Fibroblast of peridontal ligament (primary cell): ENCODE data around the gene A4GNT.
"Not testable (repeated sequence)": the region's sequence is repeated elsewhere in the genome, so short reads cannot be mapped to it uniquely, and the experiment has no call there.

Experiments used
- DNase-seq: peaks from one replicate; pipeline ENCODE4 v3.0.0-alpha.2; 2010; ENCODE audit errors: extremely low read depth

A4GNT gene

GRCh38 chr3:138118612-138119422 lies 13.4 kb downstream of the A4GNT start:
- peak; percentile 75 for DNase-seq

- peak; percentile 61 for DNase-seq
Measured at GRCh38 chr3:138114988-138115971, 16.9 kb downstream of the A4GNT start, which contains the start of gene DZIP1L. Gene DZIP1L (minus strand): TSS chr3:138115608. CDS start chr3:138103971, 11,637 bp downstream.

- DNase-seq = peak; percentile 38
Measured at GRCh38 chr3:138114431-138114918, 17.7 kb downstream of the A4GNT start.

DNA sequence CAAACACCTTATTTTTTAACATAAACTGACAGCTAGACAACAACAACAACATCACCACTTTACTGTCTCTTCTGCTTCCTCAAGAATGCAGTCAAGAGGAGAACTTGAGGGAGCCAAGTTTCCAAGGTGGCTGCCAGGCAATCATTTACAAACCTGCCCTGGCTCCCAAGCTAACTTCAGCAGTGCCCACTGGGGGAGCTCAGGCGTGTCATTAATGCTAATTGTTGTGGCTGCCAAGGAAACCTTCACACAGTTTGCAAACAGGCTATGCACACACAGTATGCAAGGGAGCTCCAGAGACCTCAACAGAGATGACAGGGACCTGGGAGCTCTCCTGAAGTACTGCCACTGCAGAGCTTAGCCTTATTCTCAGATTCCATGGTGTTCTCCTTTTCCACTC lies 18.9 kb downstream of the A4GNT start:
- no peak for DNase-seq

- DNase-seq = no peak
Measured at GRCh38 chr3:138112362-138112761, 19.8 kb downstream of the A4GNT start.

- DNase-seq = no peak
Measured at GRCh38 chr3:138105598-138105997, 26.6 kb downstream of the A4GNT start.

- DNase-seq = no peak
Measured at GRCh38 chr3:138103466-138103865, 28.7 kb downstream of the A4GNT start.

DNA sequence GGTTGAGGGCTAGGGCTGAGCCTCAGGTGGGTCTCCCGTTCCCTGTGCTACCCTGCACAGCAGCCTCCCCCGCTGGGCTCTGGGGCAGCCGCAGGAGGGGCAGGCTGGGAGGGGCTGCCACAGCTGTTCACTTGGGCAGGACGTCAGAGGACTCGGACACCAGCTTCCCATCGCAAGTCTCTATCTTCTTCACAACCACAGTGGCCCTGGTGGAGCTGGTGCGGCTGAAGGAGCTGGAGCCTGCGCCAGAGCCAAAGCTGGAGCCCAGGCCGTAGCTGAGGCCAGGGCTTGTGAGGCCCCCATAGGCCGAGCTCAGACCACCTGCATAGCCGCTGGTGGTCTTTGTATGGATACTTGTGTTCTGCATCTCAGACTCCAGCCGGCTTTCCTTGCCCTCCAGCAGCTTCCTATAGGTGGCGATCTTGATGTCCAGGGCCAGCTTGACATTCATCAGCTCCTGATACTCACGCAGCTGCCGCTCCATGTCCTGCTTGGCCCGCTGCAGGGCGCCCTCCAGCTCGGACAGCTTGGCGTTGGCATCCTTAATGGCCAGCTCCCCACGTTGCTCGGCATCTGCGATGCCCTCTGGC lies 30.7 kb downstream of the A4GNT start:
- DNase-seq = not testable (repeated sequence)

GRCh38 chr3:138099417-138099816 lies 32.8 kb downstream of the A4GNT start:
- no peak for DNase-seq

- DNase-seq = no peak
Measured at GRCh38 chr3:138097192-138098172, 34.7 kb downstream of the A4GNT start.

GRCh38 chr3:138093721-138094120 lies 38.5 kb downstream of the A4GNT start:
- no peak for DNase-seq

- peak; percentile 50 for DNase-seq
Measured at GRCh38 chr3:138092023-138092422, 40.2 kb downstream of the A4GNT start.

DNA sequence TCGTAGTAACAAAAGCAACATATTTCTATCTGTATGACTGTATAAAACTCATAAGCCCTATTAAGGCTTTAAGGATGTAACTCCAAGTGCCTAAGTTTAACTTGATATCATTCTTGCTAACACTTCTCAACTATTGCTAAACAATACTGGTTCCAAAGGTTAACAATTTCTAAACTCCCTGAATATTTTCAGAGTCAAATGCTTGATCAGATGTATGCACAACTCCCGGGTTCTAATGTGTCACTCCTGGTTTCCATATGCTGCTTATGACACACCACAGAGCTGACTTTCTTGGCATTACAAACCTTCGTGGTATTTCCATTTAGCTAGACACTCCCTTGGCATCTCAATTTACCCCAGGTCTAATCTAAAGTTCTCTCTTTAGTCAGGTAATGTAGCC lies 43.1 kb downstream of the A4GNT start:
- DNase-seq = peak; percentile 63

- DNase-seq = not testable (repeated sequence)
Measured at GRCh38 chr3:138085745-138086144, 46.4 kb downstream of the A4GNT start.

GRCh38 chr3:138084196-138084595 lies 48.0 kb downstream of the A4GNT start:
- DNase-seq = no peak

GRCh38 chr3:138082992-138083386 lies 49.2 kb downstream of the A4GNT start:
- no peak for DNase-seq

DNA sequence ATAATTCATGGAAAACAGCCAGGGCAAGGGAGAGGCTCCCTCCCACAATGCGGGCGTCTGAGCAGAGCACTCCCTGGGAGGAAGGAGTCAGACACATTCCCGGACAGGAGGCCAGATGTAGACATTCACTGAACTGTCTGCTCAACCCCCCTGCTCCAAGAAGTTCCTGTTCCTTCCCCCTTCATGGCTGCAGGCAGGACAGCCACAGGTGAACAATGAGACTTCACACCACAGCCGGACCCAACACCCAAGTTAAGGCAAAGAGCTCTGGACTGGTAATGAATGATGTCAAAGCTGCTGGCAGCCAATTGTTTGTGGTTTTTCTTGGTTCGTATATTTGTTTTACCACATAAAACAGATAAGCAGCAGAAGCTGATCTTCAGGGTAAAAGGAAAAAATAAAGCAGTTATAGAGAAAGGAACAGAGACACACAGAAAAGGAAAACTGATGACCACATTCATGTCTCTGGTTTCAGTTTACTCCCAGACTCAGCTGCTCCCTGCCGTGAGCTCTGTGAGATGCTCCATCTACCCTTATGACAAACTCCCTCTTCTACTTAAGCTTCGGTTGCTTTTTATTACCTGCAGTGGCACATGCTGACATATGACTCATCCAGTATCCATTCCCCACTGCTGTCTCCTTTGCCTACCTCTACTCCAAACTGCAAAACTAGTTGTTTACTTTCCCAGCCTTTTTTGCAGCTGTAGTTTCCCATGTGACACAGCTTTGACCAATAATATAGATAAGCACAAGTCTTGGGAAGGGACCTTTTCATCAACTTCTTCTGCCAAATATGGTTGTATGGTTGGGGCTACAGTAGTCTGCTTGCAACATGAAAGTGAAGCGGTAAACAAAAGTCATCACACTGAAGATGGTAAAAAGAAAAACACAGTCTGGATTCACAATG lies 49.9 kb downstream of the A4GNT start:
- DNase-seq = peak; percentile 64

DNA sequence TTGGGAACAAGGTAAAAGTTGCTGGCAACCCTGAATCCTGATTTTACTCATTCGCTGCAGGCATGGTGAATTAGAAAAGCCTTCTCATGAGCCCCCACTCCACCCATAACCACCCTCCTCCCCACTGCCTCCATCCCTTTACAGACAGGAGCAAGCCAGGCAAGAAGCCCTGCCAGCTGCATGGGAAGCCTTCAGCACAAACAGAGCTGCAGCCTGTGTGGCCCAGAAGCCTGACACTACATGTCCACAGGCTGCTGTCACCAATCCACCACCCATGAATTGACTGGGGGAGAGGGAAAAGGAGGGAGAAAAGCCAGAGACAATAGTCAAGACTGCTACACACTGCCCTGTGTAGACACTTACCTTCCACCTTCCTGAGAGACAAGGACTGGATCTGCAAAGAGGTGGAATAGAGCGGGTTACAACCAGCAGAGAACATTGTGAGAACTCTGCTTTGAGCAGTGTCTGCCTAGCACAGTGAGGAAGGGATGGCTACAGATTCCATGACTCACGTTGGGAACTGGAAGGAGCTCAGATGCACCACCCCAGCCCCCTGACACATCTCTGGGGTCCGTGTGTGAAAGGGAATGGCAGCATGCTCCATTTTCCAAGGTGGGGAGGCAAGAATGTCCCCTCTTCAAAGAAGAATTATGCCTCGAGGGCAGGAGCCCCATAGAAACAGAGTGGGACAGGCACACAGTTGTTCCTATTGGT lies 50.7 kb downstream of the A4GNT start:
- DNase-seq = peak; percentile 46

GRCh38 chr3:138079901-138080300 lies 52.3 kb downstream of the A4GNT start:
- no peak for DNase-seq
